ENCODE results near the gene TMEM26. TPM values are rescaled to one million over a fixed set of nuclear protein-coding genes. Genes with fewer than 3 reads are reported as not detected.

TMEM26 gene
- polyA plus RNA-seq, 2 of the 4 experiments (the other 2 are of a cell fraction): 0.03 to 0.10 TPM

GRCh38 chr10:61410353-61411070, 42.7 kb downstream of the TMEM26 start:
- WGBS (ENCODE audit: missing lambda C conversion rate): 72% methylated on average over 17 of the region's 18 CpGs
- no peak overlapping the region for H3K4me3 ChIP-seq
- FAIRE-seq (no peak), DNase-seq (ENCODE audit: low read depth in 1 of 2, low spot score in 1 of 2) (no peak), ATAC-seq (no peak)
- no peak overlapping the region for H3K4me2 ChIP-seq
- H3K4me1 ChIP-seq: no peaks in the 10 kb centered on the region
- POLR2A ChIA-PET: no interaction called here
- TF ChIP-seq TP53 (CRISPR knock-in tag; IDR thresholded peaks at IDR 0.05) (no peak), HOXB5 (CRISPR knock-in tag; IDR thresholded peaks at IDR 0.05) (no peak), MYC (IDR thresholded peaks at IDR 0.05; ENCODE audit: borderline replicate concordance, low read length) (no peak), CEBPB (IDR thresholded peaks at IDR 0.05) (no peak), RAD21 (conservative IDR thresholded peaks at IDR 0.05 in 1 of 2, IDR thresholded peaks at IDR 0.05 in 1 of 2) (no peak), SMC3 (IDR thresholded peaks at IDR 0.05) (no peak), ZC3H11A (IDR thresholded peaks at IDR 0.05) (no peak), NR3C1 (IDR thresholded peaks at IDR 0.05) (no peak), GATA3 (IDR thresholded peaks at IDR 0.05; ENCODE audit: borderline replicate concordance) (no peak), JUNB (IDR thresholded peaks at IDR 0.05) (no peak), CHD4 (IDR thresholded peaks at IDR 0.05; ENCODE audit: borderline replicate concordance) (no peak), PBX3 (IDR thresholded peaks at IDR 0.05) (no peak), JUN (IDR thresholded peaks at IDR 0.05) (no peak), HEYL (CRISPR knock-in tag; IDR thresholded peaks at IDR 0.05) (no peak), HDAC2 (IDR thresholded peaks at IDR 0.05) (no peak), CTCF (IDR thresholded peaks at IDR 0.05) (no peak), MAZ (IDR thresholded peaks at IDR 0.05; ENCODE audit: borderline replicate concordance, low read depth, low read length) (no peak)
- CTCF ChIA-PET: no interaction called here
- no peak overlapping the region for H3K27ac ChIP-seq
- no peaks in the 10 kb centered on the region for H3K9me3 ChIP-seq

GRCh38 chr10:61409157-61409556, 44.0 kb downstream of the TMEM26 start:
- TF ChIP-seq CBX8 (IDR thresholded peaks at IDR 0.05) (no peak), HEYL (CRISPR knock-in tag; IDR thresholded peaks at IDR 0.05) (no peak), EP300 (IDR thresholded peaks at IDR 0.05) (no peak), JUNB (IDR thresholded peaks at IDR 0.05) (no peak), SREBF2 (IDR thresholded peaks at IDR 0.05) (no peak), MAX (IDR thresholded peaks at IDR 0.05) (no peak), REST (IDR thresholded peaks at IDR 0.05) (no peak), HOXA7 (CRISPR knock-in tag; IDR thresholded peaks at IDR 0.05) (no peak), TFCP2L1 (CRISPR knock-in tag; IDR thresholded peaks at IDR 0.05) (no peak), NFE2L2 (conservative IDR thresholded peaks at IDR 0.05; ENCODE audit: low read length) (no peak), JUN (IDR thresholded peaks at IDR 0.05) (no peak), RNF2 (IDR thresholded peaks at IDR 0.05; ENCODE audit: borderline replicate concordance, low read depth) (no peak), E2F6 (IDR thresholded peaks at IDR 0.05; ENCODE audit: borderline replicate concordance, low read depth) (no peak), USF2 (IDR thresholded peaks at IDR 0.05) (no peak), FOXS1 (CRISPR knock-in tag; IDR thresholded peaks at IDR 0.05) (no peak), CBX2 (IDR thresholded peaks at IDR 0.05; ENCODE audit: borderline replicate concordance, low read depth) (no peak)
- no peaks in the 10 kb centered on the region for H3K9me3 ChIP-seq
- 76% methylated on average over 7 of the region's 7 CpGs for WGBS (ENCODE audit: missing lambda C conversion rate)
- DNase-seq (ENCODE audit: low read depth in 1 of 2, low spot score in 1 of 2): no peak
- no peak for ATAC-seq
- no peak overlapping the region for H3K4me3 ChIP-seq
- H3K27ac ChIP-seq: no peak overlapping the region
- H3K4me1 ChIP-seq: no peaks in the 10 kb centered on the region
- POLR2A ChIA-PET: no interaction called here
- H3K4me2 ChIP-seq: no peak overlapping the region
- FAIRE-seq: no peak
- CTCF ChIA-PET: no interaction called here
